GM12891 (cell line): Measurements from ENCODE around the gene C16orf87.

Experiments
- DNase-seq: peaks from one replicate; pipeline ENCODE4 v3.0.0; 2011; ENCODE audit warnings: low spot score; ENCODE audit not compliant: insufficient read length
- FAIRE-seq: peaks from 2 replicates; lab custom pipeline; 2011; peaks lifted over from hg19 to GRCh38; lab: Jason Lieb, UNC
- PAX5 ChIP-seq: IDR thresholded peaks from 2 replicates; pipeline ENCODE4 v1.6.1; 2011; ENCODE audit warnings: low read length, moderate library complexity, mild to moderate bottlenecking; ENCODE audit not compliant: insufficient read depth, severe bottlenecking
- POLR2A ChIP-seq: IDR thresholded peaks from 2 replicates; pipeline ENCODE4 v1.6.1; 2011; ENCODE audit warnings: low read depth, low read length, control low read depth
- POLR2AphosphoS5 ChIP-seq: IDR thresholded peaks from 2 replicates; pipeline ENCODE4 v1.6.1; 2011; ENCODE audit warnings: low read depth, low read length, control low read depth
- POU2F2 ChIP-seq: IDR thresholded peaks from 2 replicates; pipeline ENCODE4 v1.6.1; 2011; ENCODE audit warnings: low read depth, mild to moderate bottlenecking, control low read depth, low read length, moderate library complexity
- SPI1 ChIP-seq: IDR thresholded peaks from 2 replicates; pipeline ENCODE4 v1.6.1; 2011; ENCODE audit warnings: low read depth, low read length, control low read depth
- TAF1 ChIP-seq: IDR thresholded peaks from 2 replicates; pipeline ENCODE4 v1.6.1; 2011; ENCODE audit warnings: low read depth, low read length, control low read depth

The C16orf87 gene

GRCh38 chr16:46828292-46828691 is 2.7 kb downstream of the C16orf87 start:
- TF ChIP-seq POU2F2 = no peak
- no peak for TF ChIP-seq POLR2A
- TF ChIP-seq POLR2AphosphoS5 = no peak
- no peak for TF ChIP-seq SPI1
- no peak for TF ChIP-seq PAX5
- no peak for TF ChIP-seq TAF1
- DNase-seq (no peak), FAIRE-seq (peak; percentile 31)

- TF ChIP-seq POLR2A = no peak
- TF ChIP-seq TAF1 = no peak
- TF ChIP-seq PAX5 = no peak
- TF ChIP-seq SPI1 = no peak
- TF ChIP-seq POLR2AphosphoS5 = no peak
- no peak for TF ChIP-seq POU2F2
- no peak for DNase-seq
- FAIRE-seq = no peak
Measured at GRCh38 chr16:46826631-46827030, 4.3 kb downstream of the C16orf87 start.

- TF ChIP-seq POU2F2 = no peak
- no peak for TF ChIP-seq PAX5
- peak; percentile 80 for TF ChIP-seq SPI1
- TF ChIP-seq POLR2AphosphoS5 = no peak
- FAIRE-seq (peak; percentile 75), DNase-seq (no peak)
Measured at GRCh38 chr16:46822270-46822669, 8.7 kb downstream of the C16orf87 start.

- no peak for DNase-seq
- TF ChIP-seq TAF1 (no peak), POLR2AphosphoS5 (no peak), SPI1 (no peak), PAX5 (no peak), POLR2A (no peak), POU2F2 (no peak)
- no peak for FAIRE-seq
Measured at GRCh38 chr16:46817961-46818360, 13.0 kb downstream of the C16orf87 start.

- no peak for TF ChIP-seq TAF1
- DNase-seq (no peak), FAIRE-seq (no peak)
Measured at GRCh38 chr16:46814790-46815189, 16.2 kb downstream of the C16orf87 start.

GRCh38 chr16:46813611-46814010 is 17.4 kb downstream of the C16orf87 start:
- TF ChIP-seq SPI1 (no peak), POLR2AphosphoS5 (no peak), PAX5 (no peak), TAF1 (no peak), POU2F2 (no peak), POLR2A (no peak)
- FAIRE-seq (no peak), DNase-seq (no peak)

- FAIRE-seq (peak; percentile 78), DNase-seq (no peak)
- TF ChIP-seq POLR2A (no peak), POU2F2 (no peak), PAX5 (no peak), SPI1 (no peak), POLR2AphosphoS5 (no peak), TAF1 (no peak)
Measured at GRCh38 chr16:46812781-46813540, 18.0 kb downstream of the C16orf87 start.

- peak; percentile 45 for FAIRE-seq
- DNase-seq = no peak
- TF ChIP-seq PAX5 (no peak), POU2F2 (no peak), TAF1 (no peak), SPI1 (no peak), POLR2AphosphoS5 (no peak), POLR2A (no peak)
Measured at GRCh38 chr16:46811682-46812081, 19.3 kb downstream of the C16orf87 start.

- FAIRE-seq (peak; percentile 50), DNase-seq (no peak)
- TF ChIP-seq POLR2A = no peak
- no peak for TF ChIP-seq TAF1
Measured at GRCh38 chr16:46808997-46809396, 22.0 kb downstream of the C16orf87 start.

GRCh38 chr16:46807336-46807735 is 23.6 kb downstream of the C16orf87 start:
- TF ChIP-seq PAX5 = no peak
- TF ChIP-seq POLR2AphosphoS5 = no peak
- no peak for TF ChIP-seq POLR2A
- no peak for TF ChIP-seq POU2F2
- no peak for TF ChIP-seq TAF1
- TF ChIP-seq SPI1 = no peak
- DNase-seq (no peak), FAIRE-seq (no peak)
